DND-41 (cell line): ENCODE data around the gene CRACR2B.
A peak's percentile ranks its signal among the peaks of the same experiment; 100 is the strongest.

Experiments used
- CTCF ChIP-seq: IDR thresholded peaks from 2 replicates; pipeline ENCODE4 v1.5.1; 2012; ENCODE audit warnings: borderline replicate concordance, low read length, moderate library complexity, mild to moderate bottlenecking; ENCODE audit not compliant: poor library complexity, severe bottlenecking; ENCODE audit errors: extremely low read depth
- EZH2 ChIP-seq: IDR thresholded peaks from 3 replicates; pipeline ENCODE4 v1.6.1; 2012; ENCODE audit warnings: borderline replicate concordance, low read depth, mild to moderate bottlenecking, moderate library complexity, low read length, inconsistent platforms; ENCODE audit not compliant: severe bottlenecking

- TF ChIP-seq CTCF: peak; percentile 84
- TF ChIP-seq EZH2: no peak
Measured at GRCh38 chr11:798093-798713, 29.5 kb upstream of the CRACR2B start, which contains the start of gene SLC25A22.
